ENCODE data around the gene MCEE. TPM values are rescaled to one million over a fixed set of nuclear protein-coding genes. Genes with fewer than 3 reads are reported as not detected.

MCEE gene
- total RNA-seq, 4 donors from 2014 or later: 15.7 to 24.2 (median 18.3) TPM

GRCh38 chr2:71126957-71127356, 3.1 kb downstream of the MCEE start:
- intact Hi-C loops (cut with DNase I): loop anchor here (10.0 kb wide), 1 partner anchor 52 kb away; no protein-coding TSS in a partner anchor
- 83 to 91% methylated on average over 3 of the region's 3 CpGs for WGBS, 2 donors
- TF ChIP-seq POLR2A (IDR thresholded peaks at IDR 0.05) (no peak), CTCF (IDR thresholded peaks at IDR 0.05) (no peak)
- Histone ChIP-seq H3K27ac (no peak overlapping the region), H3K4me3 (replicated peaks in 1 of 3) (no peak overlapping the region), H3K27me3 (no peaks in the 10 kb centered on the region), H3K4me1 (peaks cover 8 to 14% of the 10 kb centered on the region in 2 donors), H3K36me3 (no peaks in the 10 kb centered on the region), H3K9me3 (no peaks in the 10 kb centered on the region)
- DNase-seq: no peak

GRCh38 chr2:71125506-71126294, 4.3 kb downstream of the MCEE start:
- no peaks in the 10 kb centered on the region for H3K27me3 ChIP-seq
- 94 to 95% methylated on average over 7 of the region's 7 CpGs for WGBS, 2 donors
- H3K4me3 ChIP-seq (replicated peaks in 1 of 3): no peak overlapping the region
- peaks cover 0 to 7% of the 10 kb centered on the region in 2 donors for H3K4me1 ChIP-seq
- intact Hi-C loops (cut with DNase I): loop anchor here (10.0 kb wide), 1 partner anchor 51 kb away; no protein-coding TSS in a partner anchor
- DNase-seq: no peak
- no peaks in the 10 kb centered on the region for H3K36me3 ChIP-seq
- no peak for TF ChIP-seq POLR2A (IDR thresholded peaks at IDR 0.05)
- no peak for TF ChIP-seq CTCF (IDR thresholded peaks at IDR 0.05)
- H3K9me3 ChIP-seq: no peaks in the 10 kb centered on the region
- H3K27ac ChIP-seq: no peak overlapping the region

GRCh38 chr2:71122387-71123298, 7.4 kb downstream of the MCEE start:
- intact Hi-C loops (cut with DNase I): loop anchor here (10.0 kb wide), 1 partner anchor 48 kb away; no protein-coding TSS in a partner anchor
- H3K36me3 ChIP-seq: no peaks in the 10 kb centered on the region
- 95 to 97% methylated on average over 7 of the region's 7 CpGs for WGBS, 2 donors

GRCh38 chr2:71121479-71121878, 8.6 kb downstream of the MCEE start:
- no peaks in the 10 kb centered on the region for H3K36me3 ChIP-seq
- no peaks in the 10 kb centered on the region for H3K9me3 ChIP-seq
- WGBS, 2 donors: 96 to 100% methylated on average over 1 of the region's 1 CpG

More at GRCh38 chr2:71122387-71123298, 7.4 kb downstream of the MCEE start:
- Histone ChIP-seq H3K27ac (no peak overlapping the region), H3K4me1 (no peaks in the 10 kb centered on the region), H3K4me3 (replicated peaks in 1 of 3) (no peak overlapping the region), H3K27me3 (no peaks in the 10 kb centered on the region), H3K9me3 (no peaks in the 10 kb centered on the region)
- DNase-seq: no peak
- TF ChIP-seq CTCF (IDR thresholded peaks at IDR 0.05): no peak
- TF ChIP-seq POLR2A (IDR thresholded peaks at IDR 0.05): no peak

More at GRCh38 chr2:71121479-71121878, 8.6 kb downstream of the MCEE start:
- no peak for TF ChIP-seq CTCF (IDR thresholded peaks at IDR 0.05)
- no peak for TF ChIP-seq POLR2A (IDR thresholded peaks at IDR 0.05)
- H3K27me3 ChIP-seq: no peaks in the 10 kb centered on the region
- no peak overlapping the region for H3K27ac ChIP-seq
- no peaks in the 10 kb centered on the region for H3K4me1 ChIP-seq
- no peak overlapping the region for H3K4me3 ChIP-seq (replicated peaks in 1 of 3)
- DNase-seq: no peak
- intact Hi-C loops (cut with DNase I): loop anchor here (10.0 kb wide), 1 partner anchor 47 kb away; no protein-coding TSS in a partner anchor

Measured in thyroid gland (tissue), 4 donors.